Breast epithelium (tissue), 4 donors: ENCODE results near the gene FRMPD4. TPM values are rescaled to one million over a fixed set of nuclear protein-coding genes. Genes with fewer than 3 reads are reported as not detected.

Experiments used
- DNase-seq, 2 donors: peaks; one replicate each; pipeline ENCODE4 v3.0.0-alpha.2; 2019; ENCODE audit warnings: low spot score in 2 of 2
- H3K27ac ChIP-seq, 2 donors: fragments of 200-600 bp; sonication (generic) in 1 of 2; one replicate each; pipeline ENCODE4 v1.5.1; 2016 to 2019; ENCODE audit warnings: mild to moderate bottlenecking in 1 of 2
- H3K27me3 ChIP-seq, 2 donors: fragments of 200-600 bp; sonication (generic) in 1 of 2; one replicate each; pipeline versions ENCODE4 v1.5.1 to v1.6.0; 2017 to 2019; ENCODE audit warnings: control low read depth in 1 of 2, mild to moderate bottlenecking in 1 of 2
- H3K36me3 ChIP-seq: fragments of 200-600 bp; one replicate; pipeline ENCODE4 v1.5.1; 2019
- H3K4me1 ChIP-seq, 2 donors: fragments of 200-600 bp; sonication (generic); one replicate each; pipeline ENCODE4 v1.5.1; 2016 to 2019; ENCODE audit warnings: control low read depth in 1 of 2
- H3K4me3 ChIP-seq, 3 donors: fragments of 200-600 bp; sonication (generic); 1 replicate in 2 of 3; 2 replicates in 1 of 3; pipeline ENCODE4 v1.5.1; 2016 to 2019; ENCODE audit warnings: mild to moderate bottlenecking in 3 of 3, moderate library complexity in 2 of 3
- H3K9me3 ChIP-seq, 2 donors: fragments of 200-600 bp; sonication (generic) in 1 of 2; one replicate each; pipeline ENCODE4 v1.5.1; 2016 to 2019; ENCODE audit warnings: control low read depth in 1 of 2
- POLR2A ChIP-seq: fragments of 450-650 bp; IDR thresholded peaks from one replicate; pipeline ENCODE4 v1.6.1; 2016; ENCODE audit warnings: antibody characterized with exemption, mild to moderate bottlenecking, moderate library complexity
- POLR2AphosphoS5 ChIP-seq, 3 donors: sonication (generic); formaldehyde crosslinking; IDR thresholded peaks; one replicate each; pipeline ENCODE4 v1.6.1; 2017; ENCODE audit warnings: antibody characterized with exemption in 3 of 3
- intact Hi-C: fragments of 100-400 bp; cut with DNase I; formaldehyde crosslinking; loops from one replicate; pipeline ENCODE4 v1.15.1; 2023; ENCODE audit warnings: low total_unique reads
- total RNA-seq, 3 donors: library from RNA; depleted of rRNA; stranded (reverse); fragments of >200 nt; gene quantifications; one replicate each; pipeline ENCODE4 v1.1.0, GENCODE V29; 2016
- TF ChIP-seq, protein P1 (sequence below), 3 donors: fragments of 450-650 bp; IDR thresholded peaks; one replicate each; pipeline ENCODE4 v1.5.1; 2016 to 2017; ENCODE audit warnings: antibody characterized with exemption in 3 of 3, mild to moderate bottlenecking in 3 of 3, moderate library complexity in 3 of 3

FRMPD4 gene
- total RNA-seq, 3 donors from 2014 or later = under 0.01 TPM

DNA sequence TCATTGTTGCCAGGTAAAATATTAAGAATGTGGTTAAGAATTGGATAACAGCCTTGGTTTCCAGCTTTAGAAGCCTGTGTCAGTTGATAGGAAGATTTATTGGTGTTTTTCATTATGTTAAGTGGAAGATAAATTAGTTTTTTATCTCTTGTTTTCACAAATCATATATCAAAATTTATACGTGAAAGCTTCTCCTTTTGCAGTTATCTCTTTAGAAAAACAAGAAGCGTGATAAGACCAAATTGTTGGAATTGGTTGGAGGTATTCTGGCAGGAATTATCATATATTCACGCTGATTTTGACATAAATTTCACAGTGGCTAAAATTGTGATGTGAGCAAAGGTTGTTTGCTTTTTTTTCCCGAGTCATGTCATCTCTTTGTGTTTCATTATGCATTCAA, 90.6 kb downstream of the FRMPD4 start:
- no peak overlapping the region for H3K4me3 ChIP-seq
- no peak for DNase-seq
- no peaks in the 10 kb centered on the region for H3K9me3 ChIP-seq
- TF ChIP-seq, protein P1, sequence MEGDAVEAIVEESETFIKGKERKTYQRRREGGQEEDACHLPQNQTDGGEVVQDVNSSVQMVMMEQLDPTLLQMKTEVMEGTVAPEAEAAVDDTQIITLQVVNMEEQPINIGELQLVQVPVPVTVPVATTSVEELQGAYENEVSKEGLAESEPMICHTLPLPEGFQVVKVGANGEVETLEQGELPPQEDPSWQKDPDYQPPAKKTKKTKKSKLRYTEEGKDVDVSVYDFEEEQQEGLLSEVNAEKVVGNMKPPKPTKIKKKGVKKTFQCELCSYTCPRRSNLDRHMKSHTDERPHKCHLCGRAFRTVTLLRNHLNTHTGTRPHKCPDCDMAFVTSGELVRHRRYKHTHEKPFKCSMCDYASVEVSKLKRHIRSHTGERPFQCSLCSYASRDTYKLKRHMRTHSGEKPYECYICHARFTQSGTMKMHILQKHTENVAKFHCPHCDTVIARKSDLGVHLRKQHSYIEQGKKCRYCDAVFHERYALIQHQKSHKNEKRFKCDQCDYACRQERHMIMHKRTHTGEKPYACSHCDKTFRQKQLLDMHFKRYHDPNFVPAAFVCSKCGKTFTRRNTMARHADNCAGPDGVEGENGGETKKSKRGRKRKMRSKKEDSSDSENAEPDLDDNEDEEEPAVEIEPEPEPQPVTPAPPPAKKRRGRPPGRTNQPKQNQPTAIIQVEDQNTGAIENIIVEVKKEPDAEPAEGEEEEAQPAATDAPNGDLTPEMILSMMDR (IDR thresholded peaks at IDR 0.05) = no peak
- TF ChIP-seq POLR2A (no peak), POLR2AphosphoS5 (IDR thresholded peaks at IDR 0.05) (no peak)
- H3K36me3 ChIP-seq = no peaks in the 10 kb centered on the region
- intact Hi-C loops = no loop called here
- H3K27me3 ChIP-seq = peaks cover 0 to 6% of the 10 kb centered on the region in 2 donors
- no peaks in the 10 kb centered on the region for H3K4me1 ChIP-seq
- no peak overlapping the region for H3K27ac ChIP-seq

DNA sequence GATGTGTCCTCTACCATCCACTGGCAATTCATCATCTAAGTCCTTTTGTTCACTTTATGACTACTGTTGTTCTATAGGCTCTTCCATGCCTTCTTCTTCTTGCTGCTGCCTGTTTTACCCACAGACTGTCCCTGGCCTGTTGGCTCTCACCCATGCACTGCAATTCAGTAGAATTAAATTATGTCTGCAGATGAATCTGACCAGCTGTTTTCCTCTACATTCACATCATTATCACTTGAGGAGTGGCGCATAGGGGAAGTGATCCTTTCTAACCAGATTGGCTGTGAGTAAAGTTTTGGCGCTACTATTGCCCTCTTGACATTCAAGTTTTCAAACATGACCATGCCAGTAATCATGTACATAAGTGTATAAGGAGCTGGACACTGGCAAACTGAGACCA, 91.7 kb downstream of the FRMPD4 start:
- TF ChIP-seq POLR2A = no peak
- TF ChIP-seq, protein P1 (IDR thresholded peaks at IDR 0.05) = no peak
- no peak for TF ChIP-seq POLR2AphosphoS5 (IDR thresholded peaks at IDR 0.05)
- H3K4me1 ChIP-seq = no peaks in the 10 kb centered on the region
- DNase-seq = no peak

DNA sequence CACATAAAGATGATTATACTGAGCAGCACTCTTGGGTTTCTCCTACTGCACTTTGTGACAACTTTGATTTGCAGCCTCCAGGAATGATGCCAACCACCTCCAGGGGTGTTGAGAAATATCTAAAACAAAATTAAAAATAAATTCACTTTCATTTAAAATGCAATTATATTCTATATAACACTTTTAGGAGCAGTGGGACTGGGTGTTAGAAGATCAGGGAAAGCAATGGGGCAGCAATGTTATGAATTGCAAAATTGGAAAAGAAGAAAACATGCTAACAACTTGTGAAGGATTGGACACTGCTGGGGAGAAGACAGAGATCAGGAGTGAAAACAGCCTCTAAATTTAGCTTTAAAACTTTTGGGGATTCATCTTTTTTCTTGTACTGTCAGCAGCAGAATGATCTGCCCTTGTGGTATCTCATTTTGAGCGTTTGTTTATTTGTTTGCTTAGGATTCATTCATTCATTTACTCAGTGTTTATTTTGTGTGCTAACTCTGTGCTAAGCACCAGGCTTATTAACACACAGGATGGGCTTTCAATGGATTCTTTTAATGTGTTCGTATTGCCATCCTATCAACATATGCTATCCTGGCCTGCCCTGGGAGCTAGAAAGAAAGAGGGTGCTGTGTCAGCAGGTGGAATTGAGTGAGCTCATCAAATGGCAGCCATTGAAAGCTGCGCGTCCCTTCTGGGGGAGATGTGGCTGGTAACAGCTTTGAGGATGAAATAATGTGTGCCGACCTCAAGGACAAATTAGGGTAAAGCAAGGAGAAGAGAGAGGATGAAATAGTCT, 96.5 kb downstream of the FRMPD4 start:
- no peaks in the 10 kb centered on the region for H3K36me3 ChIP-seq
- TF ChIP-seq POLR2AphosphoS5 (IDR thresholded peaks at IDR 0.05) (no peak), POLR2A (no peak)
- TF ChIP-seq, protein P1 (IDR thresholded peaks at IDR 0.05) = no peak
- peaks cover 0 to 3% of the 10 kb centered on the region in 2 donors for H3K27me3 ChIP-seq
- H3K9me3 ChIP-seq = no peaks in the 10 kb centered on the region
- no peak overlapping the region for H3K27ac ChIP-seq
- no peak overlapping the region for H3K4me3 ChIP-seq
- H3K4me1 ChIP-seq = no peaks in the 10 kb centered on the region
- DNase-seq = no peak
- intact Hi-C loops = no loop called here

More for the DNA sequence above, 91.7 kb downstream of the FRMPD4 start:
- no peaks in the 10 kb centered on the region for H3K9me3 ChIP-seq
- H3K27me3 ChIP-seq = peaks cover 0 to 6% of the 10 kb centered on the region in 2 donors
- no peak overlapping the region for H3K27ac ChIP-seq
- H3K36me3 ChIP-seq = no peaks in the 10 kb centered on the region
- intact Hi-C loops = no loop called here
- H3K4me3 ChIP-seq = no peak overlapping the region

DNA sequence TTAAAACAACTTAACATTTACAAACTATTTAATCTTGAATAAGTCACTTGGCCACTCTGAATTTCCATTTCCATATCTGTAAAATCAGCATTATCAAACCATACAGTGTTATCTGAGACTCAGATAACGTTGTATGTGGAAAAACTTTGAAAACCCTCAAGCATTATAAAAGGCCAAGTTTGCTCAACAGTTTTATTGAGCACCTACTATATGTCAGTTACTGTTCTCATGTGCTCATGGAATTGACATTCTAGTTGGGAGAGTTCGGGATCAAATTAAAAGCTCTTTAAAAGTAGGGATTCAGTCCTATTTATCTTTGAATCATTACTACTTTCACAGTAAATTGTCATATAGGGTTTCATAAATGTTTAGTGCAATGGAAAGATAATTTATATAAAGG, 97.9 kb downstream of the FRMPD4 start:
- TF ChIP-seq POLR2A = no peak
- no peak for TF ChIP-seq POLR2AphosphoS5 (IDR thresholded peaks at IDR 0.05)
- TF ChIP-seq, protein P1 (IDR thresholded peaks at IDR 0.05) = no peak
- Histone ChIP-seq H3K9me3 (no peaks in the 10 kb centered on the region), H3K27me3 (no peaks in the 10 kb centered on the region), H3K27ac (no peak overlapping the region), H3K36me3 (no peaks in the 10 kb centered on the region), H3K4me3 (no peak overlapping the region), H3K4me1 (no peaks in the 10 kb centered on the region)
- DNase-seq = no peak
- intact Hi-C loops = no loop called here

DNA sequence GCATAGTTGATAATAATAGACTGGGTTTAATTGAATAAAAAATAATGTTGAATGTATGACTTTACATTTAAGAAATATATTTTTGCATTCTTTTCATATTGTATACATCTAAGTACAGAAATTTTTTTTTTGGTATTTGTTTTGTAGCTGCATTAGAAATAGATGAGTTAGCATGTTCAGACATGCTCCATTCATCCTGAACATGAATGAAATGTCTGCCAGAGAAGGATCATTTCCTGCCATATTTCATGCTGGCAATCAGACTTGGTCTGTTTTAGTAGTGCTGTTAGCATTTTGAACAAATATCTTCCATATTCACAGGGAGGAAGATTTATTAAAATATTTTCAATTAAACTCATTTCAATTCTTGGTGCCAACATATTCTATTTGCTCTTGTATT, 98.9 kb downstream of the FRMPD4 start:
- intact Hi-C loops = no loop called here
- Histone ChIP-seq H3K4me1 (no peaks in the 10 kb centered on the region), H3K27ac (no peak overlapping the region), H3K4me3 (no peak overlapping the region), H3K36me3 (no peaks in the 10 kb centered on the region), H3K9me3 (no peaks in the 10 kb centered on the region), H3K27me3 (no peaks in the 10 kb centered on the region)
- TF ChIP-seq, protein P1 (IDR thresholded peaks at IDR 0.05) = no peak
- no peak for TF ChIP-seq POLR2A
- TF ChIP-seq POLR2AphosphoS5 (IDR thresholded peaks at IDR 0.05) = no peak
- no peak for DNase-seq
